Measurements from ENCODE around the gene CASKIN2.

- TF ChIP-seq SIN3A (IDR thresholded peaks at IDR 0.05; ENCODE audit: low read depth, low read length) (no peak), NKRF (conservative IDR thresholded peaks at IDR 0.05) (no peak), ZNF274 (IDR thresholded peaks at IDR 0.05; ENCODE audit: insufficient read depth, insufficient read length) (no peak), ZBTB40 (IDR thresholded peaks at IDR 0.05; ENCODE audit: borderline replicate concordance) (peak; percentile 42; the same call in 1 of the 2 replicates), TCF7 (IDR thresholded peaks at IDR 0.05; ENCODE audit: borderline replicate concordance) (no peak), EZH2 (IDR thresholded peaks at IDR 0.05; ENCODE audit: borderline replicate concordance, control insufficient read depth, low read depth, low read length) (no peak), WRNIP1 (IDR thresholded peaks at IDR 0.05; ENCODE audit: borderline replicate concordance, low read depth, low read length) (no peak), CTCF (IDR thresholded peaks at IDR 0.05 in 2 of 3, conservative IDR thresholded peaks at IDR 0.05 in 1 of 3; ENCODE audit: control insufficient read depth in 2 of 3, extremely low read depth in 1 of 3, insufficient read depth in 1 of 3, low read depth in 3 of 3, low read length in 3 of 3) (peak in 2 of 3 experiments; percentile 9 to 22; a peak in 2 of 6 replicates), BCLAF1 (IDR thresholded peaks at IDR 0.05) (no peak), EP300 (IDR thresholded peaks at IDR 0.05; ENCODE audit: borderline replicate concordance in 1 of 2, control insufficient read depth in 1 of 2, low read depth in 2 of 2, low read length in 2 of 2) (no peak), ZNF207 (IDR thresholded peaks at IDR 0.05; ENCODE audit: borderline replicate concordance) (no peak), BRCA1 (IDR thresholded peaks at IDR 0.05; ENCODE audit: low read depth, low read length) (no peak), POLR2A (IDR thresholded peaks at IDR 0.05; ENCODE audit: low read depth, low read length) (peak; percentile 58; the same call in 1 of the 2 replicates), ATF3 (IDR thresholded peaks at IDR 0.05; ENCODE audit: borderline replicate concordance, extremely low read depth, low read depth, low read length) (no peak)
Measured at GRCh38 chr17:75487351-75488070, 27.8 kb downstream of the CASKIN2 start.

All from GM12878 (cell line).